Keratinocyte (primary cell): ENCODE data around the gene SERPINA1. TPM values are rescaled to one million over a fixed set of nuclear protein-coding genes. Genes with fewer than 3 reads are reported as not detected.

Source experiments
- DNase-seq: peaks from one replicate; pipeline ENCODE4 v3.0.0-alpha.2; 2011; ENCODE audit warnings: low read depth, missing footprints, low spot score
- FAIRE-seq: peaks from 2 replicates; lab custom pipeline; 2011; peaks lifted over from hg19 to GRCh38; lab: Jason Lieb, UNC
- H2AFZ ChIP-seq: 2 replicates; pipeline ENCODE4 v1.6.0; 2012; ENCODE audit warnings: low read length, control low read depth, inconsistent platforms; ENCODE audit not compliant: control insufficient read depth
- H3K27ac ChIP-seq: 2 replicates; pipeline ENCODE4 v1.5.1; 2011; ENCODE audit warnings: low read length; ENCODE audit not compliant: control insufficient read depth, insufficient read depth
- H3K27me3 ChIP-seq: 3 replicates; pipeline ENCODE4 v1.6.0; 2011; ENCODE audit warnings: low read length; ENCODE audit not compliant: control insufficient read depth, insufficient read depth; ENCODE audit errors: extremely low read depth
- H3K36me3 ChIP-seq, 2 experiments: 2 replicates in 1 of 2; 3 replicates in 1 of 2; pipeline ENCODE4 v1.5.1; 2011; ENCODE audit warnings: low read length in 2 of 2, mild to moderate bottlenecking in 1 of 2; ENCODE audit not compliant: control insufficient read depth in 2 of 2, insufficient read depth in 2 of 2; ENCODE audit errors: extremely low read depth in 1 of 2
- H3K4me1 ChIP-seq: 3 replicates; pipeline ENCODE4 v1.5.1; 2011; ENCODE audit warnings: low read length; ENCODE audit not compliant: control insufficient read depth, insufficient read depth; ENCODE audit errors: extremely low read depth
- H3K4me2 ChIP-seq: 3 replicates; pipeline ENCODE4 v1.6.0; 2011; ENCODE audit warnings: low read depth, low read length; ENCODE audit not compliant: control insufficient read depth, insufficient read depth; ENCODE audit errors: extremely low read depth
- H3K4me3 ChIP-seq, 3 experiments: fragments of 200-600 bp in 1 of 3; sonication (generic) in 1 of 3; 2 replicates in 2 of 3; 3 replicates in 1 of 3; pipeline ENCODE4 v1.5.1; 2011 to 2016; ENCODE audit warnings: low read length in 3 of 3, mild to moderate bottlenecking in 3 of 3, control low read depth in 2 of 3, inconsistent platforms in 1 of 3, low read depth in 1 of 3, mixed read lengths in 1 of 3, mixed run types in 1 of 3, moderate library complexity in 1 of 3; ENCODE audit not compliant: control insufficient read depth in 2 of 3, insufficient read depth in 2 of 3; ENCODE audit errors: extremely low read depth in 1 of 3
- H3K79me2 ChIP-seq: 2 replicates; pipeline ENCODE4 v1.6.0; 2012; ENCODE audit warnings: low read length; ENCODE audit not compliant: control insufficient read depth, insufficient read depth
- H3K9ac ChIP-seq: 3 replicates; pipeline ENCODE4 v1.6.0; 2011; ENCODE audit warnings: low read length; ENCODE audit not compliant: control insufficient read depth, insufficient read depth; ENCODE audit errors: extremely low read depth
- H3K9me1 ChIP-seq: 3 replicates; pipeline ENCODE4 v1.6.0; 2011; ENCODE audit warnings: low read length; ENCODE audit not compliant: control insufficient read depth, insufficient read depth; ENCODE audit errors: extremely low read depth
- H3K9me3 ChIP-seq: 2 replicates; pipeline ENCODE4 v1.5.1; 2012; ENCODE audit warnings: low read depth, low read length; ENCODE audit not compliant: control insufficient read depth
- H4K20me1 ChIP-seq: 3 replicates; pipeline ENCODE4 v1.6.0; 2011; ENCODE audit warnings: low read length; ENCODE audit not compliant: control insufficient read depth, insufficient read depth; ENCODE audit errors: extremely low read depth
- EZH2 ChIP-seq: IDR thresholded peaks from one replicate; pipeline ENCODE4 v1.6.1; 2012; ENCODE audit warnings: inconsistent platforms, mild to moderate bottlenecking, low read length, moderate library complexity
- dilution Hi-C: fragments of 300-500 bp; cut with MboI; formaldehyde crosslinking; loops from one replicate; pipeline ENCODE4 v1.7.0; 2020; ENCODE audit warnings: low sequenced_read_pairs; ENCODE audit not compliant: extremely low pct_ligation_motif_present
- polyA plus RNA-seq, 5 experiments: library from polyadenylated mRNA; depleted of rRNA in 3 of 5; stranded (reverse) in 3 of 5; stranded (forward) in 1 of 5; unstranded in 1 of 5; fragments of >200 nt; gene quantifications; 1 replicate in 1 of 5; 2 replicates in 3 of 5; 3 replicates in 1 of 5; pipeline versions ENCODE4 v1.2.1 to v1.2.3, GENCODE V29; 2011 to 2012; ENCODE audit warnings: missing spikeins in 2 of 5, low read depth in 1 of 5, low replicate concordance in 1 of 5
- TF ChIP-seq, protein P1 (sequence below), 3 experiments: IDR thresholded peaks in 1 of 3; conservative IDR thresholded peaks in 1 of 3; optimal IDR thresholded peaks in 1 of 3; 2 replicates in 2 of 3; 3 replicates in 1 of 3; pipeline versions ENCODE3 to v1.5.1; 2011; ENCODE audit warnings: low read length in 3 of 3, mild to moderate bottlenecking in 3 of 3, moderate library complexity in 2 of 3, control low read depth in 1 of 3, inconsistent platforms in 1 of 3; ENCODE audit not compliant: insufficient read depth in 2 of 3; ENCODE audit errors: extremely low read depth in 1 of 3

SERPINA1 gene
- polyA plus RNA-seq, 1 donor (not counting 4 experiments of a cell fraction or from before 2014, with no cell fraction given) = 0.71 TPM

DNA sequence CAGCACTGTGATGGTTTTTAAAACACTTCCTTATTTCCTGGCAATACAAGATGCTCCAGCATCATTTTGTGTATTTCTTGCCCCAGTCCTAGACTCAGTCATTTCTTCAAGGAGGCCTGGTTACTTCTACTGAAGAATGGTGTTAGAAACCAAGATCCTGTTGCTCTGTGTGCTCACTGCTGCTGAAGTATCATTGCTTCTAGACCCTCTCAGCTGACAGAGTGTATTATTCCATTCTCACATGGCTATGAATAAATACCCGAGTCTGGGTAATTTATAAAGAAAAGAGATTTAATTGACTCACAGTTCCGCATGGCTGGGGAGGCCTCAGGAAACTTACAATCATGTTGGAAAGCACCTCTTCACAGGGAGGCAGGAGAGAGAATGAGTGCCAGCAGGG is 50.4 kb downstream of the SERPINA1 start:
- FAIRE-seq = no peak
- H3K4me3 ChIP-seq = no peak overlapping the region
- no peaks in the 10 kb centered on the region for H3K9me3 ChIP-seq
- H2AFZ ChIP-seq = no peak overlapping the region
- peaks cover 21% of the 10 kb centered on the region for H3K4me1 ChIP-seq
- no peak overlapping the region for H3K27ac ChIP-seq
- H3K9me1 ChIP-seq = no peaks in the 10 kb centered on the region
- dilution Hi-C loops = no loop called here
- no peak overlapping the region for H3K4me2 ChIP-seq
- no peak overlapping the region for H3K9ac ChIP-seq
- H3K79me2 ChIP-seq = no peaks in the 10 kb centered on the region
- H3K36me3 ChIP-seq = no peaks in the 10 kb centered on the region
- no peak for TF ChIP-seq EZH2
- TF ChIP-seq, protein P1, sequence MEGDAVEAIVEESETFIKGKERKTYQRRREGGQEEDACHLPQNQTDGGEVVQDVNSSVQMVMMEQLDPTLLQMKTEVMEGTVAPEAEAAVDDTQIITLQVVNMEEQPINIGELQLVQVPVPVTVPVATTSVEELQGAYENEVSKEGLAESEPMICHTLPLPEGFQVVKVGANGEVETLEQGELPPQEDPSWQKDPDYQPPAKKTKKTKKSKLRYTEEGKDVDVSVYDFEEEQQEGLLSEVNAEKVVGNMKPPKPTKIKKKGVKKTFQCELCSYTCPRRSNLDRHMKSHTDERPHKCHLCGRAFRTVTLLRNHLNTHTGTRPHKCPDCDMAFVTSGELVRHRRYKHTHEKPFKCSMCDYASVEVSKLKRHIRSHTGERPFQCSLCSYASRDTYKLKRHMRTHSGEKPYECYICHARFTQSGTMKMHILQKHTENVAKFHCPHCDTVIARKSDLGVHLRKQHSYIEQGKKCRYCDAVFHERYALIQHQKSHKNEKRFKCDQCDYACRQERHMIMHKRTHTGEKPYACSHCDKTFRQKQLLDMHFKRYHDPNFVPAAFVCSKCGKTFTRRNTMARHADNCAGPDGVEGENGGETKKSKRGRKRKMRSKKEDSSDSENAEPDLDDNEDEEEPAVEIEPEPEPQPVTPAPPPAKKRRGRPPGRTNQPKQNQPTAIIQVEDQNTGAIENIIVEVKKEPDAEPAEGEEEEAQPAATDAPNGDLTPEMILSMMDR (optimal IDR thresholded peaks at IDR 0.05 in 1 of 3, IDR thresholded peaks at IDR 0.05 in 1 of 3, conservative IDR thresholded peaks at IDR 0.05 in 1 of 3; ENCODE audit: extremely low read depth in 1 of 3, insufficient read depth in 2 of 3, low read length in 3 of 3) = no peak
- DNase-seq = no peak
- H4K20me1 ChIP-seq = no peaks in the 10 kb centered on the region
- no peaks in the 10 kb centered on the region for H3K27me3 ChIP-seq

DNA sequence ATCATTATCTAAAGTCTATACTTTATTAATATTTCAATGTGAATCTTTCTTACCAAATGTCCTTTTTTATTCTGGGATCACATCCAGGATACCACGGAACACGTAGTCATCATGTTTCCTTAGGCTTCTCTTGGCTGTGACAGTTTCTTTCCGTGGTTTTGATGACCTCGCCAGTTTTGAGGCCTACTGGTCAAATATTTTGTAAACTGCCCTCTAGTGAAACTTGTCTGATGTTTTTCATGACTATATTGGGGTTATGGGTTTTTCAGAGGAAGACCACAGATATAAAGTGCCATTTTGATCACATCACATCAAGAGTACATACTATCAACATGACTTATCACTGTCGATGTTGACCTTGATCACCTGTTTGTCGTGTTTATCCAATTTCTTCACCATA is 51.1 kb downstream of the SERPINA1 start:
- no peaks in the 10 kb centered on the region for H4K20me1 ChIP-seq
- H3K9me3 ChIP-seq = no peaks in the 10 kb centered on the region
- H3K4me3 ChIP-seq = no peak overlapping the region
- no peak overlapping the region for H3K27ac ChIP-seq
- H3K27me3 ChIP-seq = no peaks in the 10 kb centered on the region
- dilution Hi-C loops = no loop called here
- no peaks in the 10 kb centered on the region for H3K9me1 ChIP-seq
- FAIRE-seq (peak; percentile 52), DNase-seq (no peak)
- no peak for TF ChIP-seq EZH2
- TF ChIP-seq, protein P1 (optimal IDR thresholded peaks at IDR 0.05 in 1 of 3, IDR thresholded peaks at IDR 0.05 in 1 of 3, conservative IDR thresholded peaks at IDR 0.05 in 1 of 3; ENCODE audit: extremely low read depth in 1 of 3, insufficient read depth in 2 of 3, low read length in 3 of 3) = no peak
- no peaks in the 10 kb centered on the region for H3K36me3 ChIP-seq
- no peak overlapping the region for H3K4me2 ChIP-seq
- no peak overlapping the region for H2AFZ ChIP-seq
- H3K9ac ChIP-seq = no peak overlapping the region
- peaks cover 13% of the 10 kb centered on the region for H3K4me1 ChIP-seq
- H3K79me2 ChIP-seq = no peaks in the 10 kb centered on the region
